Erythroblast (primary cell): ENCODE data around the gene BEX3.

Experiments
- GATA1 ChIP-seq: IDR thresholded peaks from 2 replicates; pipeline ENCODE4 v1.6.1; 2011; ENCODE audit warnings: low read depth, mild to moderate bottlenecking, control low read depth, low read length, moderate library complexity
- POLR2A ChIP-seq: IDR thresholded peaks from 2 replicates; pipeline ENCODE4 v1.6.1; 2011; ENCODE audit warnings: mild to moderate bottlenecking, low read length

GRCh38 chrX:103360916-103361315 lies 15.4 kb upstream of the BEX3 start:
- no peak for TF ChIP-seq POLR2A
- no peak for TF ChIP-seq GATA1
